ENCODE measurements around the gene LMO3. TPM values are rescaled to one million over a fixed set of nuclear protein-coding genes. Genes with fewer than 3 reads are reported as not detected.

LMO3 gene
- total and polyA plus RNA-seq, 2 of the 8 experiments (the other 6 are each of a cell fraction or from before 2014, with no cell fraction given): 4.7 to 16.7 TPM

GRCh38 chr12:16531621-16532020, 74.3 kb downstream of the LMO3 start (continued):
- TF ChIP-seq CHD7 (IDR thresholded peaks at IDR 0.05; ENCODE audit: insufficient replicate concordance, low read length) (no peak), GTF2F1 (IDR thresholded peaks at IDR 0.05; ENCODE audit: borderline replicate concordance, low read depth, low read length) (no peak), BCL11A (IDR thresholded peaks at IDR 0.05; ENCODE audit: low read depth in 2 of 2, low read length in 2 of 2) (no peak)

Data from H1 (cell line).